ENCODE data around the gene BAHD1.

GRCh38 chr15:40500568-40501330 is 60.0 kb downstream of the BAHD1 start:
- no peak for TF ChIP-seq CTCF (IDR thresholded peaks at IDR 0.05)
- TF ChIP-seq POLR2A (IDR thresholded peaks at IDR 0.05): no peak

Measured in adrenal gland (tissue), 5 donors.